ENCODE results near the gene TRPM5.

TRPM5 gene

GRCh38 chr11:2459796-2460531 lies 15.7 kb upstream of the TRPM5 start:
- no peak overlapping the region for H3K4me3 ChIP-seq (ENCODE audit: low read length)
- H3K9me3 ChIP-seq (ENCODE audit: control insufficient read depth, low read length), result no peaks in the 10 kb centered on the region
- H3K36me3 ChIP-seq (ENCODE audit: control insufficient read depth, insufficient read depth, low read length), result no peaks in the 10 kb centered on the region
- peaks cover 58% of the 10 kb centered on the region for H3K4me1 ChIP-seq (ENCODE audit: control insufficient read depth, insufficient read depth, low read length)
- peaks cover 6% of the 10 kb centered on the region for H3K27me3 ChIP-seq (ENCODE audit: control insufficient read depth, insufficient read depth, low read length)
- H3K9ac ChIP-seq (ENCODE audit: low read length), result no peak overlapping the region

GRCh38 chr11:2459016-2459725 lies 14.9 kb upstream of the TRPM5 start:
- Histone ChIP-seq H3K36me3 (ENCODE audit: control insufficient read depth, insufficient read depth, low read length) (no peaks in the 10 kb centered on the region), H3K4me3 (ENCODE audit: low read length) (no peak overlapping the region), H3K9me3 (ENCODE audit: control insufficient read depth, low read length) (no peaks in the 10 kb centered on the region), H3K9ac (ENCODE audit: low read length) (no peak overlapping the region), H3K4me1 (ENCODE audit: control insufficient read depth, insufficient read depth, low read length) (peaks cover 50% of the 10 kb centered on the region), H3K27me3 (ENCODE audit: control insufficient read depth, insufficient read depth, low read length) (peaks cover 6% of the 10 kb centered on the region)

- H3K27me3 ChIP-seq (ENCODE audit: control insufficient read depth, insufficient read depth, low read length), result peaks cover 3% of the 10 kb centered on the region
- H3K36me3 ChIP-seq (ENCODE audit: control insufficient read depth, insufficient read depth, low read length), result no peaks in the 10 kb centered on the region
- no peak overlapping the region for H3K9ac ChIP-seq (ENCODE audit: low read length)
- peaks cover 43% of the 10 kb centered on the region for H3K4me1 ChIP-seq (ENCODE audit: control insufficient read depth, insufficient read depth, low read length)
- no peak overlapping the region for H3K4me3 ChIP-seq (ENCODE audit: low read length)
- H3K9me3 ChIP-seq (ENCODE audit: control insufficient read depth, low read length), result no peaks in the 10 kb centered on the region
Observed at GRCh38 chr11:2458321-2458720, 14.0 kb upstream of the TRPM5 start.

DNA sequence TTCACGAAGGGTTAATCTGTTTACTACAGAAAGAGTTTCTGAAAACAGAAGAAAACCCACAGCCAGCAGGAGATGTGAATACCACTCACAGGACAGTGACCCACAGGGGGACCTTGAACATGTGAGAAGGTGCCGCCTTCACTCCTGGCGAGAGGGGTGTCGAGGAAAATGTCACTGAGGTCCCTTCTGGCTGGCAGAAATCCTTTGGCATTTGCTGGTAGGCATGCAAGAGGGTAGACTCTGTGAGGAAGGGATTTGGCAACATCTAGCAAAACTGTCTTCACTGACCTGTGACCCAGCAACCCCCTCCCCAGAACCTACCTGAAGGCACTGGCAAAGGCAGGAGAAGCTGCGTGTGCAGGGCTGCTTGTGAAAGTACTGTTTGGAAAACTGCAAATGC lies 9.1 kb upstream of the TRPM5 start:
- Histone ChIP-seq H3K4me1 (ENCODE audit: control insufficient read depth, insufficient read depth, low read length) (no peaks in the 10 kb centered on the region), H3K4me3 (ENCODE audit: low read length) (no peak overlapping the region), H3K27me3 (ENCODE audit: control insufficient read depth, insufficient read depth, low read length) (no peaks in the 10 kb centered on the region), H3K9me3 (ENCODE audit: control insufficient read depth, low read length) (no peaks in the 10 kb centered on the region), H3K36me3 (ENCODE audit: control insufficient read depth, insufficient read depth, low read length) (no peaks in the 10 kb centered on the region), H3K9ac (ENCODE audit: low read length) (no peak overlapping the region)

- Histone ChIP-seq H3K9me3 (ENCODE audit: control insufficient read depth, low read length) (no peaks in the 10 kb centered on the region), H3K4me1 (ENCODE audit: control insufficient read depth, insufficient read depth, low read length) (peaks cover 5% of the 10 kb centered on the region), H3K4me3 (ENCODE audit: low read length) (no peak overlapping the region), H3K9ac (ENCODE audit: low read length) (no peak overlapping the region), H3K27me3 (ENCODE audit: control insufficient read depth, insufficient read depth, low read length) (no peaks in the 10 kb centered on the region), H3K36me3 (ENCODE audit: control insufficient read depth, insufficient read depth, low read length) (no peaks in the 10 kb centered on the region)
Observed at GRCh38 chr11:2452321-2453012, 8.2 kb upstream of the TRPM5 start.

GRCh38 chr11:2451916-2452315 lies 7.6 kb upstream of the TRPM5 start:
- no peaks in the 10 kb centered on the region for H3K27me3 ChIP-seq (ENCODE audit: control insufficient read depth, insufficient read depth, low read length)
- peaks cover 5% of the 10 kb centered on the region for H3K4me1 ChIP-seq (ENCODE audit: control insufficient read depth, insufficient read depth, low read length)
- no peak overlapping the region for H3K4me3 ChIP-seq (ENCODE audit: low read length)
- H3K36me3 ChIP-seq (ENCODE audit: control insufficient read depth, insufficient read depth, low read length), result no peaks in the 10 kb centered on the region
- no peaks in the 10 kb centered on the region for H3K9me3 ChIP-seq (ENCODE audit: control insufficient read depth, low read length)
- no peak overlapping the region for H3K9ac ChIP-seq (ENCODE audit: low read length)

GRCh38 chr11:2451336-2451735 lies 7.0 kb upstream of the TRPM5 start:
- H3K9me3 ChIP-seq (ENCODE audit: control insufficient read depth, low read length), result no peaks in the 10 kb centered on the region
- no peak overlapping the region for H3K4me3 ChIP-seq (ENCODE audit: low read length)
- no peak overlapping the region for H3K9ac ChIP-seq (ENCODE audit: low read length)
- H3K27me3 ChIP-seq (ENCODE audit: control insufficient read depth, insufficient read depth, low read length), result peaks cover 1% of the 10 kb centered on the region
- H3K4me1 ChIP-seq (ENCODE audit: control insufficient read depth, insufficient read depth, low read length), result peaks cover 5% of the 10 kb centered on the region
- no peaks in the 10 kb centered on the region for H3K36me3 ChIP-seq (ENCODE audit: control insufficient read depth, insufficient read depth, low read length)

GRCh38 chr11:2450321-2451041 lies 6.2 kb upstream of the TRPM5 start:
- Histone ChIP-seq H3K27me3 (ENCODE audit: control insufficient read depth, insufficient read depth, low read length) (peaks cover 10% of the 10 kb centered on the region), H3K9ac (ENCODE audit: low read length) (no peak overlapping the region), H3K4me3 (ENCODE audit: low read length) (no peak overlapping the region), H3K36me3 (ENCODE audit: control insufficient read depth, insufficient read depth, low read length) (no peaks in the 10 kb centered on the region), H3K9me3 (ENCODE audit: control insufficient read depth, low read length) (no peaks in the 10 kb centered on the region), H3K4me1 (ENCODE audit: control insufficient read depth, insufficient read depth, low read length) (peaks cover 5% of the 10 kb centered on the region)

GRCh38 chr11:2449548-2450320 lies 5.4 kb upstream of the TRPM5 start:
- no peaks in the 10 kb centered on the region for H3K9me3 ChIP-seq (ENCODE audit: control insufficient read depth, low read length)
- peaks cover 5% of the 10 kb centered on the region for H3K4me1 ChIP-seq (ENCODE audit: control insufficient read depth, insufficient read depth, low read length)
- peaks cover 12% of the 10 kb centered on the region for H3K27me3 ChIP-seq (ENCODE audit: control insufficient read depth, insufficient read depth, low read length)
- H3K9ac ChIP-seq (ENCODE audit: low read length), result no peak overlapping the region
- no peak overlapping the region for H3K4me3 ChIP-seq (ENCODE audit: low read length)
- H3K36me3 ChIP-seq (ENCODE audit: control insufficient read depth, insufficient read depth, low read length), result no peaks in the 10 kb centered on the region

GRCh38 chr11:2448661-2449547 lies 4.6 kb upstream of the TRPM5 start:
- Histone ChIP-seq H3K27me3 (ENCODE audit: control insufficient read depth, insufficient read depth, low read length) (peaks cover 16% of the 10 kb centered on the region), H3K4me3 (ENCODE audit: low read length) (no peak overlapping the region), H3K9ac (ENCODE audit: low read length) (no peak overlapping the region), H3K9me3 (ENCODE audit: control insufficient read depth, low read length) (no peaks in the 10 kb centered on the region), H3K36me3 (ENCODE audit: control insufficient read depth, insufficient read depth, low read length) (no peaks in the 10 kb centered on the region), H3K4me1 (ENCODE audit: control insufficient read depth, insufficient read depth, low read length) (peaks cover 5% of the 10 kb centered on the region)
